ENCODE data around the gene WWOX.

WWOX gene

GRCh38 chr16:78738557-78738956 is 639.1 kb downstream of the WWOX start:
- no peak for TF ChIP-seq REST (IDR thresholded peaks at IDR 0.05; ENCODE audit: insufficient read depth in 1 of 2, low read depth in 2 of 2, low read length in 2 of 2)
- TF ChIP-seq POLR2AphosphoS5 (IDR thresholded peaks at IDR 0.05; ENCODE audit: low read depth, low read length) = no peak
- no peak for TF ChIP-seq TAF1 (IDR thresholded peaks at IDR 0.05; ENCODE audit: borderline replicate concordance, insufficient read depth, low read length)
- TF ChIP-seq SIN3A (IDR thresholded peaks at IDR 0.05; ENCODE audit: borderline replicate concordance, insufficient read depth, low read length) = no peak
- no peak for TF ChIP-seq FOXP2 (optimal IDR thresholded peaks at IDR 0.05; ENCODE audit: borderline replicate concordance, extremely low read depth, extremely low read length, insufficient read depth)

GRCh38 chr16:78740269-78740668 is 640.8 kb downstream of the WWOX start:
- TF ChIP-seq SIN3A (IDR thresholded peaks at IDR 0.05; ENCODE audit: borderline replicate concordance, insufficient read depth, low read length) (no peak), FOXP2 (optimal IDR thresholded peaks at IDR 0.05; ENCODE audit: borderline replicate concordance, extremely low read depth, extremely low read length, insufficient read depth) (no peak), REST (IDR thresholded peaks at IDR 0.05; ENCODE audit: insufficient read depth in 1 of 2, low read depth in 2 of 2, low read length in 2 of 2) (no peak), POLR2AphosphoS5 (IDR thresholded peaks at IDR 0.05; ENCODE audit: low read depth, low read length) (no peak), TAF1 (IDR thresholded peaks at IDR 0.05; ENCODE audit: borderline replicate concordance, insufficient read depth, low read length) (no peak)

GRCh38 chr16:78742501-78743283 is 643.2 kb downstream of the WWOX start:
- TF ChIP-seq POLR2AphosphoS5 (IDR thresholded peaks at IDR 0.05; ENCODE audit: low read depth, low read length) = no peak
- TF ChIP-seq SIN3A (IDR thresholded peaks at IDR 0.05; ENCODE audit: borderline replicate concordance, insufficient read depth, low read length) = no peak
- TF ChIP-seq FOXP2 (optimal IDR thresholded peaks at IDR 0.05; ENCODE audit: borderline replicate concordance, extremely low read depth, extremely low read length, insufficient read depth) = no peak
- TF ChIP-seq REST (IDR thresholded peaks at IDR 0.05; ENCODE audit: insufficient read depth in 1 of 2, low read depth in 2 of 2, low read length in 2 of 2) = no peak
- no peak for TF ChIP-seq TAF1 (IDR thresholded peaks at IDR 0.05; ENCODE audit: borderline replicate concordance, insufficient read depth, low read length)

- TF ChIP-seq TAF1 (IDR thresholded peaks at IDR 0.05; ENCODE audit: borderline replicate concordance, insufficient read depth, low read length) = no peak
- no peak for TF ChIP-seq FOXP2 (optimal IDR thresholded peaks at IDR 0.05; ENCODE audit: borderline replicate concordance, extremely low read depth, extremely low read length, insufficient read depth)
- no peak for TF ChIP-seq SIN3A (IDR thresholded peaks at IDR 0.05; ENCODE audit: borderline replicate concordance, insufficient read depth, low read length)
- TF ChIP-seq POLR2AphosphoS5 (IDR thresholded peaks at IDR 0.05; ENCODE audit: low read depth, low read length) = no peak
- no peak for TF ChIP-seq REST (IDR thresholded peaks at IDR 0.05; ENCODE audit: insufficient read depth in 1 of 2, low read depth in 2 of 2, low read length in 2 of 2)
These were observed 644.1 kb downstream of the WWOX start for GRCh38 chr16:78743556-78743955.
